GM19455 (cell line): ENCODE measurements around the gene C5orf22.
A peak's percentile ranks its signal among the peaks of the same experiment; 100 is the strongest.
"Not testable (repeated sequence)": the region's sequence is repeated elsewhere in the genome, so short reads cannot be mapped to it uniquely, and the experiment has no call there.

ENCODE experiments used
- ATAC-seq: cut with Tn5 transposase; IDR thresholded peaks from one replicate; pipeline ENCODE4 v1.9.1; 2021; ENCODE audit not compliant: unreplicated experiment

C5orf22 gene

DNA sequence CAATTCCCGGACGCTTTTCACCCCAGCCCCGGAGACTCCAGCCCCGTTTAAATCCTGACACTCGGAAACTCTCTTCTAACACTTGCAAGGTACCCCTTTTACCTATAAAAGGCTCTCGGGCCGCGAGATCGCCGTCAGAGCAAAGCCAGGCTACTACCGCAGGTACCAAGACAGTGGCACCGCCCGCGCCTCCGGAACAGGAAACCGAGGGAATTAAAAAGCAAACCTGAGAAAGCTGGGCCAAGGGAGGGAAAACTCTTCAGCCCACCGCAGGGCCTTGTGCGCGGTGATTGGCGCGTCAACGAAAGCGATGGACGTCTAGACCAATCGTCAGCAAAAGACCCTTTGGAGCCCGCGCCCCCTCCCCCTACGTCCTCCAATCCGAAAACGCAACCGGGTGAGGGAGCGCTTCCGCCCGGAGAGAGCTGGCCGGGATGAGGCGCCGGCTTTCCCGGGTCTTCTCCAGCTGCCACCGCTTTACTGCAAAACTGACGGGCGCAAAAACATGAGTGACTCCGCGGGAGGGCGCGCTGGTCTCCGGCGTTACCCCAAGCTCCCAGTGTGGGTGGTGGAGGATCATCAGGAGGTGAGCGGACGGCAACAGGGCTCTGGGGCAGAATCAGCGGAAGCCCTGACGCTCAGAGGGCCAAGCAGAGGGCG lies at the start of gene C5orf22, which contains the start of gene DROSHA:
C5orf22 (plus strand) TSS at position 414 of the 660 bp plus-strand sequence; CDS start at position 506, 92 bp downstream.
DROSHA (minus strand) TSS at position 206 of the 660 bp plus-strand sequence. CDS start 3,034 bp downstream, outside the sequence.
- peak; percentile 94 for ATAC-seq

DNA sequence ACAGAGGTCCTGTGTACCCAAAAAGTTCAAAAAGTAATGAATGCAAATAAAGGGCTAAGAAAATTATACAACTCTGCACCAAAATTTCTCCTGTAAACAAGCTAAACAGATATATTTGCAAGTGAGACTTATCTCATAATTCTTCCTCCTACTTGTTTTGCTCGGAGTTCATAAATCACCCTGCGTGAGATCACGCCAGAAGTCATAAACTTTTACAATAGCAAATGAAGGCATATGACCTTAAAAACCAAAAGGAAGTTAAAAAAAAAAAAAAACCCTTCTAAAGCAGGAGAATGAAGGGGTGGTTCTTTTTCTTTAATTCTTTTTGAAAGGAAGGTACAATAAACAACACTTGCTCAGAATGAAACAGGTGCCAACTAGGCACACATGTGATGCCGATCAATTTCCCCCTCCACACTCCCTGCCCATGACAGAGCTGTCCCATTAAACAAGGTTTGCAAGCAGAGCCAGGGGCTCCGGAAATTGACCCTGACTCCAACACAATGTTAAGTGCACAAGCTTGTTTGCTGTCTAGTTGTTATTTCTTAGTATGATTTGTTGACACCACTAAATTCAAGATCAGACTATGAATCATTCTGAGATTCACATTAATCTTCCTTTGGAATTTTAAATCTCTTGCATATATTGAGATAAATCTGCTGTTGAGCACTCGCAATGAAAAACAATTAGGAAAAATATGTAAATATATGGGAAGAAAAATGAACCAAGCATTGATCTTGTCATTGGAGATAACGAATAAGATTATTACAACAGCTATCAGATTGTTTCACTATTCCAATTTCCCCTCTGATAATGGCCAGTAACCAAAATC lies 46.5 kb upstream of the C5orf22 start:
- no peak for ATAC-seq

- ATAC-seq, result no peak
These were observed 45.7 kb upstream of the C5orf22 start for GRCh38 chr5:31486441-31486840.

GRCh38 chr5:31487506-31487905 lies 44.6 kb upstream of the C5orf22 start:
- ATAC-seq, result no peak

DNA sequence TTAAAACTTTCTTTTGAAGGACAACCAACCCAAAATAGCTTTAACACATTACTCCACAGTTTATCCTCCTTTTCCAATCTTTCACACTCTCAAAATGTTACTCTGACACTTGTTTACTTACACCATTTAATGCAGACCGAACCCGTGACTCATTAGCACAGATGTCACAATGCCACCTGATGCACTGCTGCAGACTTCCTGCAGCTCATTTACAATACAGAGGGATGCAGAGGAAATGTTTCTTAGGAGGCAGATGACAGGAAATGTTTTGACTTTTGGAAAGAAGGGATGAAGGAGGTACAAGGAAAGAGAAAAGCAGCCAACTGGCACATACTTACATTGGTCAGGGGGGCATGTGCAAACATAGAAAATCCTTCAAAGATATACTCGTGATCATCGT lies 39.2 kb upstream of the C5orf22 start:
- no peak for ATAC-seq

DNA sequence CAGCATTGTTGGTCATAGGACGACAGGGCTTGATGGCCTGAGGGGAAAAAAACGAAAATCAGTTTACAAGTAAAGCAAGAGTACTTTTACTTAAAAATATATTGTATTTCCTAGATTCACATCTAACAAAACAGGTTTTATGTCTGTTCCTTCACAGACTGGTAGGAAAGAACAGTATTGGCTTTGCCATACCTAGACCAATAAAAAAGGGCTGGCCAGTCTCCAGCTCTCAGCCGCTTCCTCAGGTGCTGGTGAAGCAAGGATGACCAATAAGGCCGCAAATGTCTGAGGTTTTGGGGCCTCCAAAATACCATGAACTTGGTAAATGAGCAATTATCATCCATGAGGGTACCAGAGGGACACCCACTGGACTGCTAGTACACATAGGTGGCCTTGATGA lies 36.8 kb upstream of the C5orf22 start:
- ATAC-seq, result no peak

- ATAC-seq, result no peak
These were observed 35.8 kb upstream of the C5orf22 start for GRCh38 chr5:31496301-31496700.

DNA sequence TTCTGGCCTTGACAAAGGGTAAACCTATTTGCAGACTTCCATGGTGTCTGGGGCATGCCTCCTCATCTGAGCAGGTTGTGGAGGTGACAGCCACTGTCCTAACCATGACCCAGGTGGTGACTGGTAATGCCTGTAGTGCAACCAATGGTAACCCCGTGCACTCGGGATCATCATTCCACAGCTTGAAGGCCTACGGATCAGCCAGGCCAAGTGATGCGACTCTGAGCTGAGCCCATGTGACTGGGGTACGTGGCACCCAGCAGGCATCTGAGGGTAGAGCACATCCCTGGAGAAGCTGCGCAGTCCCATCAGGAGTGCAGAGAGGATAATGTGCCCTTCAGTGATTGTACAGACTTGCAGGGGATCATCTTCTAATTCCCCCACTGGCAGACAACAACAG lies 35.2 kb upstream of the C5orf22 start:
- no peak for ATAC-seq

GRCh38 chr5:31500256-31500655 lies 31.8 kb upstream of the C5orf22 start:
- ATAC-seq, result no peak

- ATAC-seq, result no peak
These were observed 29.6 kb upstream of the C5orf22 start for GRCh38 chr5:31502506-31502905.

DNA sequence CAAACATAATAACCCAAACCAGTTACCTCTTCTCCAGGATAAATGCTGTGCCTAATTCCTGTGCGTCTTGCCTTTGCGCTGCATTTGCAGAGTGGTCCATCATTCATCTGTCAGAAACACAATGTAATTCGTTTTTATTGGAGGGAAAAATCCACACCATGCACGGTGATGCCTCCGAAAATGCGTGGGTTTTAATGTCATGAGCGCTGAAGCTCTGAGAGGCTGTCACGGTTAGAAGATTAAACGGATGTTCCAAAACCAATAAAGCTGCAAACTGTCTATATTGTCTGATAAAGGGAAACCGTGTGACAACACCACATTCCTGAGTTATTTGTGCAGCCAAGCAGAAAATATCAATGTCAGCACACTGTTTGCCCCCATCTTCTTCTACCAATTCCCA lies 27.6 kb upstream of the C5orf22 start:
- no peak for ATAC-seq

DNA sequence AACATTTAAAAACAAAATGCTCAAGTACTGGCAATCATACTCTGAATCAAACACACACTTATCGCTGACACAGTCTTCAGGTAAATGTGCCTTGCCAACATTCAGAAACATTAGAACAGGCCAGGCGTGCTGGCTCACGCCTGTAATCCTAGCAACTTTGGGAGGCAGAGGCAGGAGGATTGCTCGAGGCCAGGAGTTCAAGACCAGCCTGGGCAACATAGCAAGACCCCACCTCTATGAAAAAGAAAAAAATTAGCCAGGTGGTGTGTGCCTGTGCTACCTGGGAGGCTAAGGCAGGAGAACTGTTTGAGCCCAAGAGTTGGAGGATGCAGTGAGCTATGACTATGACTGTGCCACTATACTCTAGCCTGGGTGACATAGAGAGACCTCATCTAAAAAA lies 20.8 kb upstream of the C5orf22 start:
- no peak for ATAC-seq

DNA sequence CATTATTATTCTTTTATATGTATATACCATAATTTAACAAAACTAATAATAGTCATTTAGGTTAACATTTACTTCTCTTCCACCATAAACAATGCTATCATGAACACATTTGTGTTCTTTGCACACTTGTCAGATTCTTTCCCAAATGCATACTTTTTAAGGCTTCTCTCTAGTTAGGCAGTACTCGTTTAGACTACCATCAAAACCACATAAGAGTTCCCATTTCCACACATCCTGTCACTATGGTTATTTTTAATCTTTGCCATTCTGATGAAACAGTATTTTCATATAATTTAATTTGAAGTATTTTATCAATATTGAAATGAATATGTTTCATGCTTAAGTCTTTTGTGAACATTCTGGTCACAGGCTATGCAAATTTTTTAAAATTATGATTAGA lies 15.3 kb upstream of the C5orf22 start:
- ATAC-seq, result no peak

DNA sequence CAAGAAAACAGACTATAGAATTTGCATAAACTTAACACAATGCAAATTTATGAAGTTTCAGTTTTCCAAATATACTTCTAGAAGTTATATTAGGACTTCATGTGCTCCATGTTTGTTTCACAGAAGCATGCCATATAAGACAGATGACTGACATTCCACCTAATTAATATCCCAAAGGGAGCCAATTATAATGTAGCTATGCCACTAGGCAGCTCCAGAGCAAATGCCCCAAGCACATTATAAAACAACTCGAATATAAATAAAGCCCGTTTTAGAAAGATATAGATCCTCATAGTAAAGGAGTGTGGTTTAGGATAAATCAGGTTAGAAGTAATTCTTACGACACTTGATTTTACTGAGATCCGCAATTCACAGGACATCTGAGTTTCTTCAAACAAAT lies 9.1 kb upstream of the C5orf22 start:
- ATAC-seq, result no peak

- ATAC-seq, result no peak
These were observed 1.4 kb upstream of the C5orf22 start for GRCh38 chr5:31530541-31531265.

DNA sequence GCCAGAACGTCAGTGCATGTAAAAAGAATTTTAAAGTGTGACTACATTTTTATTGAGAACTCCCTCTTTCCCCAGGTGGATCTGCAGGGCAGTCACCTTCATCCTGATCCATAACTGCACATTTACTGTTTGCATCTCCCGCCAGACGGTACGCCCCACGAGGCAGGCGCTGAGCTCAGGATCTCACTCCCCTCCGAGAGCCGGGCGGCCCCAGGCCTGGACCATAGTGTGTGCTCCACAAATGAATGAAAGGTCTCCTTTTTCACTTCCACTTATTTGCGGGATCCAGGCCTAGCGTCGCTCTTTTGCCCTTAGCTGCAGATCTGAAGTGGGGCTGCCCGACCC lies 586 bp upstream of the C5orf22 start:
- peak; percentile 34 for ATAC-seq

DNA sequence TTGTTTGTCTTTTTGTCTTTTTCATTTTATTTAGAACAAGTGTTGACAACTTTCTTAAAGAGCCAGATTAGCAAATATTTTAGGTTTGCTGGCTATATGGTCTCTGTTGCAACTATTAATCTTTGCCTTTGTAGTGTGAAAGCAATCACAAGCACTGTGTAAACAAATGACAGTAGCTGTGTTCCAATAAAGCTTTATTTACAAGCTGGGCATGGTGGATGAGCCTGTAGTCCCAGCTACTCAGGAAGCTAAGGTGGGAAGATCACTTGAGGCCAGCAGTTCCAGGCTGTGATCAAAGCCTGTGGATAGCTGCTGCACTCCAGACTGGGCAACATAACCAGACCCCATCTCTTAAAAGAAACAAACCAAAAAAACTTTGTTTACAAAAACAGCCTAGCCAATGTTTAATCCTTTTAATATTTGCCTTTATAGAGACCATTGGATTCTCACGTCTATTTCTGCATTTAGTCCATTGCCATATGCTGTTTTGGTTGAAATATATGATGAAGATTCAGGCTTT lies 2.5 kb downstream of the C5orf22 start:
- ATAC-seq, result no peak

GRCh38 chr5:31536873-31537272 lies 4.8 kb downstream of the C5orf22 start:
- no peak for ATAC-seq

GRCh38 chr5:31537349-31537748 lies 5.2 kb downstream of the C5orf22 start:
- ATAC-seq, result no peak

GRCh38 chr5:31537851-31538250 lies 5.8 kb downstream of the C5orf22 start:
- ATAC-seq, result no peak

- ATAC-seq, result not testable (repeated sequence)
These were observed 17.0 kb downstream of the C5orf22 start for GRCh38 chr5:31549114-31549513.

GRCh38 chr5:31551878-31552277 lies 19.8 kb downstream of the C5orf22 start:
- ATAC-seq, result no peak
